ENCODE data around the gene ITGA11. TPM values are rescaled to one million over a fixed set of nuclear protein-coding genes. Genes with fewer than 3 reads are reported as not detected.

The ITGA11 gene
- polyA plus RNA-seq, 1 of the 3 experiments (the other 2 are of a cell fraction): 0.49 TPM

- no peaks in the 10 kb centered on the region for H3K27me3 ChIP-seq (ENCODE audit: insufficient read depth)
- H3F3A ChIP-seq (replicated peaks; ENCODE audit: insufficient read depth): peaks cover 24% of the 10 kb centered on the region
- H3K27ac ChIP-seq (ENCODE audit: low read depth in 2 of 2, low read length in 1 of 2): no peak overlapping the region
- CTCF ChIA-PET: interaction anchor here (0.9 kb wide), 1 partner anchor 81 kb away, joined by 3 read pairs; no protein-coding TSS in a partner anchor
- peaks cover 12 to 22% of the 10 kb centered on the region in 2 experiments for H3K4me1 ChIP-seq (ENCODE audit: control insufficient read depth in 1 of 2, insufficient read depth in 2 of 2, low read depth in 1 of 2, low read length in 1 of 2)
- H3K9ac ChIP-seq: no peak overlapping the region
- DNase-seq: no peak
- WGBS (ENCODE audit: low lambda C conversion rate): 88% methylated on average over 12 of the region's 12 CpGs
- no peak overlapping the region for H2AFZ ChIP-seq (ENCODE audit: low read depth)
- no peaks in the 10 kb centered on the region for H4K20me1 ChIP-seq (ENCODE audit: insufficient read depth)
- POLR2A ChIA-PET: no interaction called here
- H3K79me2 ChIP-seq (ENCODE audit: insufficient read depth): no peaks in the 10 kb centered on the region
- H3K4me3 ChIP-seq (ENCODE audit: low read depth in 2 of 2, low read length in 1 of 2): no peak overlapping the region
- no peaks in the 10 kb centered on the region for H3K9me3 ChIP-seq
- H3K9me2 ChIP-seq: no peaks in the 10 kb centered on the region
- H3K36me3 ChIP-seq (replicated peaks in 1 of 2; ENCODE audit: control insufficient read depth in 1 of 2, insufficient read depth in 2 of 2, low read length in 1 of 2): no peaks in the 10 kb centered on the region
- TF ChIP-seq SIN3A (IDR thresholded peaks at IDR 0.05; ENCODE audit: borderline replicate concordance, low read depth, low read length): no peak
- TF ChIP-seq NFIC (IDR thresholded peaks at IDR 0.05; ENCODE audit: borderline replicate concordance): no peak
- no peak for TF ChIP-seq YY1 (IDR thresholded peaks at IDR 0.05; ENCODE audit: low read depth)
- no peak for TF ChIP-seq GATA2 (CRISPR knock-in tag; IDR thresholded peaks at IDR 0.05)
- H3K4me2 ChIP-seq: no peak overlapping the region
Measured at GRCh38 chr15:68387381-68388143, 44.4 kb downstream of the ITGA11 start.

- Histone ChIP-seq H3K9me3 (no peaks in the 10 kb centered on the region), H3K36me3 (replicated peaks in 1 of 2; ENCODE audit: control insufficient read depth in 1 of 2, insufficient read depth in 2 of 2, low read length in 1 of 2) (no peaks in the 10 kb centered on the region), H3K79me2 (ENCODE audit: insufficient read depth) (no peaks in the 10 kb centered on the region), H3F3A (replicated peaks; ENCODE audit: insufficient read depth) (peaks cover 28% of the 10 kb centered on the region), H3K4me2 (no peak overlapping the region), H3K27ac (ENCODE audit: low read depth in 2 of 2, low read length in 1 of 2) (no peak overlapping the region), H3K4me1 (ENCODE audit: control insufficient read depth in 1 of 2, insufficient read depth in 2 of 2, low read depth in 1 of 2, low read length in 1 of 2) (peaks cover 12 to 23% of the 10 kb centered on the region in 2 experiments), H3K9ac (no peak overlapping the region), H3K4me3 (ENCODE audit: low read depth in 2 of 2, low read length in 1 of 2) (no peak overlapping the region), H4K20me1 (ENCODE audit: insufficient read depth) (no peaks in the 10 kb centered on the region), H3K9me2 (no peaks in the 10 kb centered on the region), H3K27me3 (ENCODE audit: insufficient read depth) (no peaks in the 10 kb centered on the region), H2AFZ (ENCODE audit: low read depth) (no peak overlapping the region)
- no peak for DNase-seq
- WGBS (ENCODE audit: low lambda C conversion rate): 82% methylated on average over 9 of the region's 9 CpGs
- CTCF ChIA-PET: interaction anchor here (0.6 to 1.3 kb wide), 2 partner anchors 80 to 134 kb away, joined by 3 to 5 read pairs; no protein-coding TSS in a partner anchor
- POLR2A ChIA-PET: no interaction called here
- TF ChIP-seq ZBTB33 (IDR thresholded peaks at IDR 0.05; ENCODE audit: borderline replicate concordance, low read depth) (no peak), IRF3 (IDR thresholded peaks at IDR 0.05; ENCODE audit: low read depth, low read length) (no peak), ELF1 (IDR thresholded peaks at IDR 0.05) (no peak), GABPA (IDR thresholded peaks at IDR 0.05; ENCODE audit: low read depth) (no peak), EP300 (IDR thresholded peaks at IDR 0.05; ENCODE audit: borderline replicate concordance in 1 of 2, low read depth in 1 of 2, low read length in 1 of 2) (no peak), TAF1 (IDR thresholded peaks at IDR 0.05; ENCODE audit: borderline replicate concordance, low read depth, low read length) (no peak), CTCF (IDR thresholded peaks at IDR 0.05) (no peak), FOXM1 (IDR thresholded peaks at IDR 0.05; ENCODE audit: low read depth) (no peak), MXI1 (IDR thresholded peaks at IDR 0.05; ENCODE audit: low read depth, low read length) (no peak), RCOR1 (IDR thresholded peaks at IDR 0.05; ENCODE audit: low read length) (no peak), CHD2 (IDR thresholded peaks at IDR 0.05; ENCODE audit: low read length, partially characterized antibody) (no peak), GATA2 (CRISPR knock-in tag; IDR thresholded peaks at IDR 0.05) (no peak), SMC3 (IDR thresholded peaks at IDR 0.05; ENCODE audit: low read depth, low read length) (no peak), USF1 (IDR thresholded peaks at IDR 0.05; ENCODE audit: borderline replicate concordance, low read depth) (no peak)
- TF ChIP-seq, protein P1, sequence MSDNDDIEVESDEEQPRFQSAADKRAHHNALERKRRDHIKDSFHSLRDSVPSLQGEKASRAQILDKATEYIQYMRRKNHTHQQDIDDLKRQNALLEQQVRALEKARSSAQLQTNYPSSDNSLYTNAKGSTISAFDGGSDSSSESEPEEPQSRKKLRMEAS (IDR thresholded peaks at IDR 0.05; ENCODE audit: low read depth): no peak
- TF ChIP-seq, protein P2, sequence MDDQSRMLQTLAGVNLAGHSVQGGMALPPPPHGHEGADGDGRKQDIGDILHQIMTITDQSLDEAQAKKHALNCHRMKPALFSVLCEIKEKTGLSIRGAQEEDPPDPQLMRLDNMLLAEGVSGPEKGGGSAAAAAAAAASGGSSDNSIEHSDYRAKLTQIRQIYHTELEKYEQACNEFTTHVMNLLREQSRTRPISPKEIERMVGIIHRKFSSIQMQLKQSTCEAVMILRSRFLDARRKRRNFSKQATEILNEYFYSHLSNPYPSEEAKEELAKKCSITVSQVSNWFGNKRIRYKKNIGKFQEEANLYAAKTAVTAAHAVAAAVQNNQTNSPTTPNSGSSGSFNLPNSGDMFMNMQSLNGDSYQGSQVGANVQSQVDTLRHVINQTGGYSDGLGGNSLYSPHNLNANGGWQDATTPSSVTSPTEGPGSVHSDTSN (IDR thresholded peaks at IDR 0.05): no peak
Measured at GRCh38 chr15:68386587-68387288, 45.2 kb downstream of the ITGA11 start.

All from SK-N-SH (cell line).